ENCODE results near the gene CSF1.

DNA sequence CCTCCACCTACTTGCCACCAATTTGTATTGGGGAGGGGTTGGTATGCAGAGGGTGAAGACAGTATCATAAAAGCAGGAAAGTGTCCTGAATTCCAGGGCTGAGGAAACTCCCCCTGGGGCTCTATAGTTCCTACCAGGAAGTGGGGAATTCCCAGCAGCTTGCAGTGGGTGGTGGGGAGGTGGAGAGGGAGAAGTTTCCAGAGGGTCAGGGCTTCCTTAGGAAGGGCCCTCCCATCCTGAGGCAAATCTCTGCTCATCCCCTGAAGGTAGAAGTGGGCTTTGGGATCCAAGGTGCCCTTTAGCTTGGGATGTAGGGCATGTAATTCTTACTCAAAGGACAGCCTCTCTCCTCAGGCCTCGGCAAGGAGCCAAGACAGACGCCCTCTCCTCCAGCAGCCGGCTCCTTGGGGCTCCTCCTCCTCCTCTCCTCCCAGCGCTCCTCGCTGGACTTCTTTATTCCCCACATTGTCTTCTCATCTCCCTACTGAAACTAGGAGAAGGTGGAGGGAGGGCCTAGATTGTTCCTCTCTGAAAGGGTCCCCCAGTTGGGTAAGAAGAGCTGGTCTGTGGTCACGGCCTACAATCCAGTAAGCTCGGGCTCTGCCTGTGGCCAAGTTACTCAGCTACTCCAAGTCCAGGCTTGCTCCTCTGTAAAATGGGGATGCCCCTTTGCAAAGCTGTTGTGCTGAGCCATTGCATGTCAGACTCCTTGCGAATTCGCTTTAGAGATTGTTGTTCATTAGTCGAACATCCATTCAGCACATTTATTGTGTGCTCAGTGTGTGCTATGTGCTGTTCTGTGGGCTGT is 17.9 kb upstream of the CSF1 start:
- TF ChIP-seq, protein P1, sequence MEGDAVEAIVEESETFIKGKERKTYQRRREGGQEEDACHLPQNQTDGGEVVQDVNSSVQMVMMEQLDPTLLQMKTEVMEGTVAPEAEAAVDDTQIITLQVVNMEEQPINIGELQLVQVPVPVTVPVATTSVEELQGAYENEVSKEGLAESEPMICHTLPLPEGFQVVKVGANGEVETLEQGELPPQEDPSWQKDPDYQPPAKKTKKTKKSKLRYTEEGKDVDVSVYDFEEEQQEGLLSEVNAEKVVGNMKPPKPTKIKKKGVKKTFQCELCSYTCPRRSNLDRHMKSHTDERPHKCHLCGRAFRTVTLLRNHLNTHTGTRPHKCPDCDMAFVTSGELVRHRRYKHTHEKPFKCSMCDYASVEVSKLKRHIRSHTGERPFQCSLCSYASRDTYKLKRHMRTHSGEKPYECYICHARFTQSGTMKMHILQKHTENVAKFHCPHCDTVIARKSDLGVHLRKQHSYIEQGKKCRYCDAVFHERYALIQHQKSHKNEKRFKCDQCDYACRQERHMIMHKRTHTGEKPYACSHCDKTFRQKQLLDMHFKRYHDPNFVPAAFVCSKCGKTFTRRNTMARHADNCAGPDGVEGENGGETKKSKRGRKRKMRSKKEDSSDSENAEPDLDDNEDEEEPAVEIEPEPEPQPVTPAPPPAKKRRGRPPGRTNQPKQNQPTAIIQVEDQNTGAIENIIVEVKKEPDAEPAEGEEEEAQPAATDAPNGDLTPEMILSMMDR (IDR thresholded peaks at IDR 0.05) = no peak
- no peak for TF ChIP-seq POLR2AphosphoS5 (IDR thresholded peaks at IDR 0.05)

Measured in transverse colon (tissue), 4 donors.